ENCODE data around the gene ERG. TPM values are rescaled to one million over a fixed set of nuclear protein-coding genes. Genes with fewer than 3 reads are reported as not detected.

Gene ERG
- polyA plus RNA-seq, 1 experiment, result not detected

DNA sequence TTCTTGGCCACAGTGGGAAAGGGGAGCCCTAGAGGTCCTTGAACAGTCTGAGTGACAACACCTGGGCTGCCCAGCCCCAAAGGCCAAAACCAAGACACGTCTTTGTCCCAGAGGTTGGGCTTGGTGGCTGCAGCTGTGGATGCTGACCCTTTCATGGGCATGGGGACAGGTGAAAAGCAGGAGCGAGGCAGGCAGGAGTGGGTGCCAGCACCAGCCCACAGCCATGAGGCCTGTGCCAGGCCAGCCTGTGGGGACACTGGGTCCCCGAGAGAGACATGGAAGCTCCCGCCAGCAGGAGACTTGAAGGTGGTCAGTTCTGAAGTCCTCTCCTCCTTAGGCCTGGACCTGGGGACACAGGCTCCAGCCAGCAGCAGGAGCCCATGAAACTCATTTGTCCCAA is 142.9 kb downstream of the ERG start:
- Histone ChIP-seq H3K27ac (ENCODE audit: low read depth, low read length) (no peak overlapping the region), H3K4me3 (ENCODE audit: low read depth, low read length) (no peak overlapping the region), H3K9me3 (ENCODE audit: control insufficient read depth, insufficient read depth, low read length) (peaks cover 3% of the 10 kb centered on the region; the same call in 1 of the 2 replicates), H3K27me3 (ENCODE audit: control insufficient read depth, insufficient read depth, low read length) (no peaks in the 10 kb centered on the region)
- POLR2A ChIA-PET, result no interaction called here
- CTCF ChIA-PET, result interaction anchor here (0.7 to 9.4 kb wide), 14 partner anchors 85 to 684 kb away, joined by 3 to 353 read pairs (median 11); no protein-coding TSS in a partner anchor
- TF ChIP-seq, protein P1, sequence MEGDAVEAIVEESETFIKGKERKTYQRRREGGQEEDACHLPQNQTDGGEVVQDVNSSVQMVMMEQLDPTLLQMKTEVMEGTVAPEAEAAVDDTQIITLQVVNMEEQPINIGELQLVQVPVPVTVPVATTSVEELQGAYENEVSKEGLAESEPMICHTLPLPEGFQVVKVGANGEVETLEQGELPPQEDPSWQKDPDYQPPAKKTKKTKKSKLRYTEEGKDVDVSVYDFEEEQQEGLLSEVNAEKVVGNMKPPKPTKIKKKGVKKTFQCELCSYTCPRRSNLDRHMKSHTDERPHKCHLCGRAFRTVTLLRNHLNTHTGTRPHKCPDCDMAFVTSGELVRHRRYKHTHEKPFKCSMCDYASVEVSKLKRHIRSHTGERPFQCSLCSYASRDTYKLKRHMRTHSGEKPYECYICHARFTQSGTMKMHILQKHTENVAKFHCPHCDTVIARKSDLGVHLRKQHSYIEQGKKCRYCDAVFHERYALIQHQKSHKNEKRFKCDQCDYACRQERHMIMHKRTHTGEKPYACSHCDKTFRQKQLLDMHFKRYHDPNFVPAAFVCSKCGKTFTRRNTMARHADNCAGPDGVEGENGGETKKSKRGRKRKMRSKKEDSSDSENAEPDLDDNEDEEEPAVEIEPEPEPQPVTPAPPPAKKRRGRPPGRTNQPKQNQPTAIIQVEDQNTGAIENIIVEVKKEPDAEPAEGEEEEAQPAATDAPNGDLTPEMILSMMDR (IDR thresholded peaks at IDR 0.05; ENCODE audit: low read depth, low read length), result no peak
- no peak for DNase-seq (ENCODE audit: low read depth, low spot score)

DNA sequence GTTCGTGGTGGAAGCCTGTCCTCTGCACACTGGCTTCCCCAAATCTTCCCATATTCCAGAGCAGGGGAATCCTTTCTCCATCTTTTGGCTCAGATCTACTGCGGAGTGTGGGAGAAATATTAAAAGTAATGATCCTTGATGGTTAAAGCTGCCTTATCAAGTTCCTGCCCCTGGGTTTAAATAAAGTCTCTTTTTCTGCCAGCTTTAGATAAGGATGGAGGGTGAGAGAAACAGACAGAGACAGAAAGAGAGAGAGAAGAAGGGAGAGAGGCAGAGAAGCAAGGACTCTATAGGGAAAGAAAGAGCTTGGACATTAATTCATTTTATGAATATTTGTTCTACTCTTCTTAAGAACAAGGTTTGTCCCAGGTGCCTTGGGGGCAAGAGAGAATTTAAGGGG is 143.5 kb downstream of the ERG start:
- Histone ChIP-seq H3K9me3 (ENCODE audit: control insufficient read depth, insufficient read depth, low read length) (peaks cover 3% of the 10 kb centered on the region; the same call in 1 of the 2 replicates), H3K4me3 (ENCODE audit: low read depth, low read length) (no peak overlapping the region), H3K27ac (ENCODE audit: low read depth, low read length) (no peak overlapping the region), H3K27me3 (ENCODE audit: control insufficient read depth, insufficient read depth, low read length) (no peaks in the 10 kb centered on the region)
- TF ChIP-seq, protein P1 (IDR thresholded peaks at IDR 0.05; ENCODE audit: low read depth, low read length), result no peak
- no peak for DNase-seq (ENCODE audit: low read depth, low spot score)
- ChIA-PET POLR2A (no interaction called here), CTCF (interaction anchor here (0.9 to 9.4 kb wide), 13 partner anchors 136 to 684 kb away, joined by 3 to 353 read pairs (median 11); no protein-coding TSS in a partner anchor)

DNA sequence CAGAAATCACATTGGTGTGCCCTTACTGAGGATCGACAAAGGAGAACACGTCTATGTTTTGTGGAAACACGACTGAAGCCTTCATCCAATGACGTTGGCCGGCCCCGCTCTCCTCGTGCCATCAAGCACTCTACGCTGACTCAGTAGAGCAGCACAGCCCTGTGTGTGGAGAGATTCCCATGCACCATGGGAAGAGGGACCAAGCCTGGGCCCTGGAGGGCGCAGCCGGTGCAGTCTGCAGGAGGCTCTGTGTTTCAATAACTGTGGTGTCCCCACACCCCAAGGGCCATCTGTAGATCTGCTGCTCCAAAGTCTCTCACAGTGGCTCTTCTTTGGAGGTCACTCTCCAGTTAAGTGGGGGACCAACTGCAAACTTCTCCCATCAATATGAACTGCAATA is 144.0 kb downstream of the ERG start:
- Histone ChIP-seq H3K9me3 (ENCODE audit: control insufficient read depth, insufficient read depth, low read length) (peaks cover 3% of the 10 kb centered on the region; the same call in 1 of the 2 replicates), H3K27ac (ENCODE audit: low read depth, low read length) (no peak overlapping the region), H3K27me3 (ENCODE audit: control insufficient read depth, insufficient read depth, low read length) (no peaks in the 10 kb centered on the region), H3K4me3 (ENCODE audit: low read depth, low read length) (no peak overlapping the region)
- TF ChIP-seq, protein P1 (IDR thresholded peaks at IDR 0.05; ENCODE audit: low read depth, low read length), result no peak
- no peak for DNase-seq (ENCODE audit: low read depth, low spot score)
- ChIA-PET POLR2A (no interaction called here), CTCF (interaction anchor here (1.1 to 9.4 kb wide), 13 partner anchors 119 to 682 kb away, joined by 3 to 353 read pairs (median 25); no protein-coding TSS in a partner anchor)

DNA sequence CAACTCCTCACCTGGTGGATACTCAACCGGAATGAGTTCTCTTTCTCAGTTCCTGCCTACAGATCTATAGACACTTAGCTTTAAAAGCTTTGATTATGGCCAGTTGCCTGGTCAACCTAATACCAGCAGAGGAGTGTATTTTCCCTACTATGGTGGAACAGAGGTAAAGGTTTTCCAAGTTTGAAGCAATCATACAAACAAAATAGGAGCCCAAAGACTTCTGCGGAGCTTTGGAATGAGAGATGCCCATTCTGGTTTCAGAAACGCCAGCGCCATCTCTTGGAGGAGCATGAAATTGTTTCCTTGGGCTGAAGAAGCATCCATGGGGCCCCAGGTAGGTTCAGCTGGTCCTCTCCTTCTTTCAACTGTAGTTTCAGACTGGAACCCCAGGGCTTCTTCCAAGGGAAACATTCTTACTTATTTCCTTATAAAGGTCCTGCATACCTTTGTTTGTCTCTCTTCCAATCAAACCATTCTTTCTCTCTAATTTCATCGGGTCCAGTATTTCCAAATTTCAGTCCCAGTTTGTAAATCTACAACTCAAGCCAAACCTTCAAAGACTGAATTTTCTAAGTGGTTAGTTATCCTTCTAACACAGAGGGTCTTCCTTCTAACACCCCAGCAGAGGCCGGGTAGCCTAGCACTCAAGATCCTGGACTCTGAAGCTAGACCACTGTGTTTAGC is 145.6 kb downstream of the ERG start:
- peak; percentile 58 for DNase-seq (ENCODE audit: low read depth, low spot score)
- TF ChIP-seq, protein P1 (IDR thresholded peaks at IDR 0.05; ENCODE audit: low read depth, low read length), result peak; percentile 94
- Histone ChIP-seq H3K27me3 (ENCODE audit: control insufficient read depth, insufficient read depth, low read length) (no peaks in the 10 kb centered on the region), H3K4me3 (ENCODE audit: low read depth, low read length) (no peak overlapping the region), H3K9me3 (ENCODE audit: control insufficient read depth, insufficient read depth, low read length) (peaks cover 3% of the 10 kb centered on the region; the same call in 1 of the 2 replicates), H3K27ac (ENCODE audit: low read depth, low read length) (peak overlapping the region; percentile 75)
- CTCF ChIA-PET, result interaction anchor here (0.6 to 9.4 kb wide), 71 partner anchors 10 to 1049 kb away, joined by 3 to 353 read pairs (median 4); partner anchors contain the start of gene KCNJ6
- POLR2A ChIA-PET, result interaction anchor here (1.0 kb wide), 1 partner anchor 181 kb away, joined by 4 read pairs; no protein-coding TSS in a partner anchor

DNA sequence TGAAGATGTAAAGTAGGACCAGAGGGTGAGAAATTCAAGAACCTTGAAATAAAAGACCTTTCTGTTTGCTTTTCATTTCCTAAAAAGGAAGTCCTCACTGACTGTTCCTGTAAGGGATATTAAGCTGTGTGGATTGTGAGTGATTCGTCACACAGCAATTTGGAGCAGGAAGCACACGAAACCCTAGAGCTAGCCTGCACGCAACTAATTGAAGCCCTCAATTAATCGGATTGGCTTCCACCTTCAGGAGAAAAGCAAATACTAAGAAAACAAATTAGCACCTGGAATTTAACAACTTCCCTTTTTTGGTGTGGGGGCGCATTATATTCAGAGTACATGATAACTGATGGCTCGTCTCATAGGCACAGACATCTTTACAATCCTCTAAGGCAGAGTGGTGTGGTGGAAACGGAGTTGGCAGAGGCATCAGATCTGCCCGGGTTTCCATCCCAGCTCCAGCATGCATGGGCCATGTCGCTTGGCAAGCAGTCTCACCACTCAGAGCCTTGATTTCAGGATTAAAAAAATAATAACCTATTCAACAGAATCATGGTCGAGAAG is 146.2 kb downstream of the ERG start:
- POLR2A ChIA-PET, result no interaction called here
- H3K27me3 ChIP-seq (ENCODE audit: control insufficient read depth, insufficient read depth, low read length), result no peaks in the 10 kb centered on the region
- H3K4me3 ChIP-seq (ENCODE audit: low read depth, low read length), result no peak overlapping the region; the same call in 1 of the 2 replicates
- CTCF ChIA-PET, result interaction anchor here (0.6 to 9.4 kb wide), 67 partner anchors 9 to 1048 kb away, joined by 3 to 353 read pairs (median 4); partner anchors contain the start of gene KCNJ6
- TF ChIP-seq, protein P1 (IDR thresholded peaks at IDR 0.05; ENCODE audit: low read depth, low read length), result no peak
- peak; percentile 67 for DNase-seq (ENCODE audit: low read depth, low spot score)
- peak overlapping the region; percentile 75 for H3K27ac ChIP-seq (ENCODE audit: low read depth, low read length)
- peaks cover 3% of the 10 kb centered on the region; the same call in 1 of the 2 replicates for H3K9me3 ChIP-seq (ENCODE audit: control insufficient read depth, insufficient read depth, low read length)
